ENCODE data around the gene SLC9A3.

Gene SLC9A3

GRCh38 chr5:455806-456205 is 68.4 kb downstream of the SLC9A3 start:
- no peak overlapping the region for H3K27ac Mint-ChIP-seq
- peaks cover 100% of the 10 kb centered on the region for H3K36me3 Mint-ChIP-seq
- H3K4me1 Mint-ChIP-seq: peaks cover 51% of the 10 kb centered on the region
- no peak overlapping the region for H3K4me3 Mint-ChIP-seq
- no peak for ATAC-seq
- H3K9me3 Mint-ChIP-seq: peaks cover 25% of the 10 kb centered on the region
- H3K27me3 Mint-ChIP-seq: no peaks in the 10 kb centered on the region

DNA sequence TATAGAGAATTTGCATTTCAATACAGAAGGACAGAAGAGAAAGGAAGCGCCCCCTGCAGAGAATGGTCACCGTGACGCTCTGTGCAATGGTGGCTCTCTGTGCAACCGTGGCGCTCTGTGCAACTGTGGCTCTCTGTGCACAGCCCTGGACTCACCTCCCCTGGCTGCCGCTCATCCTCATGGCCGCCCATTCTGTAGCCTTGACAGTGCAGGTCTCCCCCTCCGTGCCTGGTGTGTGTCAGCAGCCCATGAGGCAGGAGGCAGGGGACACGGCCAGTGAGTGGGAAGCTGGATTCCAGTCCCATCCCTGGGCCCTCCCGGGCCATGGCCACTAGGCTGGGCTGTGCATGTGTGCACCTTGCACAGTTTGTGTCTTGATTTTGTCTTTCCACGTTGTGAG is 69.3 kb downstream of the SLC9A3 start:
- no peak for ATAC-seq
- H3K36me3 Mint-ChIP-seq: peaks cover 100% of the 10 kb centered on the region
- no peak overlapping the region for H3K27ac Mint-ChIP-seq
- H3K27me3 Mint-ChIP-seq: no peaks in the 10 kb centered on the region
- no peak overlapping the region for H3K4me3 Mint-ChIP-seq
- peaks cover 42% of the 10 kb centered on the region for H3K4me1 Mint-ChIP-seq
- peaks cover 29% of the 10 kb centered on the region for H3K9me3 Mint-ChIP-seq

- Mint-ChIP-seq H3K27me3 (no peaks in the 10 kb centered on the region), H3K9me3 (peaks cover 29% of the 10 kb centered on the region), H3K27ac (no peak overlapping the region), H3K4me1 (peaks cover 32% of the 10 kb centered on the region), H3K36me3 (peaks cover 100% of the 10 kb centered on the region), H3K4me3 (no peak overlapping the region)
- no peak for ATAC-seq
Measured at GRCh38 chr5:453725-454481, 70.3 kb downstream of the SLC9A3 start.

DNA sequence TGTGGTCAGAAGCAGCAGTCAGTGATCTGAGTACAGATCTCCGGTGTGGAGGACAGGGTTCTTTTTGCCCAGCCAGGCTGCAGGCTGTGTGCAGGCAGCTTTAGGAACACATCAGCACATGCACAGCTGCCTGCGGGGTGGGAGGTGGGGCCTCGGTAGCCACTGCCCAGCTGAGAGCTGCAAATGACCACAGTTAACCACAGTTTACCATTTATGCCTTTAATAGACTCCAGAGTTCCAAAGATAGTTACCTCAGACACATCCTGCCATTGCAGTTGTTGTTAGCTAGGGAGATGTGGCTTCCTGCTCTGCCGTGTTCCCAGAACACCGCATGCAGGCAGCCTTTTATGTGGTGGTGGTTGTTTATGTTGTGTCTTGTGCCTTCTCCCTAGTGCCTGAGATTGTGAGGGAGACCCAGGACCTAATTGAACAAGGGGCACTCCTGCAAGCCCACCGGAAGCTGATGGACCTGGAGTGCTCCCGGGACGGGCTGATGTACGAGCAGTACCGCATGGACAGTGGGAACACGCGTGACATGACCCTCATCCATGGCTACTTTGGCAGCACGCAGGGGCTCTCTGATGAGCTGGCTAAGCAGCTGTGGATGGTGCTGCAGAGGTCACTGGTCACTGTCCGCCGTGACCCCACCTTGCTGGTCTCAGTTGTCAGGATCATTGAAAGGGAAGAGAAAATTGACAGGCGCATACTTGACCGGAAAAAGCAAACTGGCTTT is 71.1 kb downstream of the SLC9A3 start:
- Mint-ChIP-seq H3K9me3 (peaks cover 24% of the 10 kb centered on the region), H3K27ac (no peak overlapping the region), H3K4me1 (peaks cover 32% of the 10 kb centered on the region), H3K36me3 (peaks cover 100% of the 10 kb centered on the region), H3K27me3 (no peaks in the 10 kb centered on the region), H3K4me3 (no peak overlapping the region)
- ATAC-seq: no peak

DNA sequence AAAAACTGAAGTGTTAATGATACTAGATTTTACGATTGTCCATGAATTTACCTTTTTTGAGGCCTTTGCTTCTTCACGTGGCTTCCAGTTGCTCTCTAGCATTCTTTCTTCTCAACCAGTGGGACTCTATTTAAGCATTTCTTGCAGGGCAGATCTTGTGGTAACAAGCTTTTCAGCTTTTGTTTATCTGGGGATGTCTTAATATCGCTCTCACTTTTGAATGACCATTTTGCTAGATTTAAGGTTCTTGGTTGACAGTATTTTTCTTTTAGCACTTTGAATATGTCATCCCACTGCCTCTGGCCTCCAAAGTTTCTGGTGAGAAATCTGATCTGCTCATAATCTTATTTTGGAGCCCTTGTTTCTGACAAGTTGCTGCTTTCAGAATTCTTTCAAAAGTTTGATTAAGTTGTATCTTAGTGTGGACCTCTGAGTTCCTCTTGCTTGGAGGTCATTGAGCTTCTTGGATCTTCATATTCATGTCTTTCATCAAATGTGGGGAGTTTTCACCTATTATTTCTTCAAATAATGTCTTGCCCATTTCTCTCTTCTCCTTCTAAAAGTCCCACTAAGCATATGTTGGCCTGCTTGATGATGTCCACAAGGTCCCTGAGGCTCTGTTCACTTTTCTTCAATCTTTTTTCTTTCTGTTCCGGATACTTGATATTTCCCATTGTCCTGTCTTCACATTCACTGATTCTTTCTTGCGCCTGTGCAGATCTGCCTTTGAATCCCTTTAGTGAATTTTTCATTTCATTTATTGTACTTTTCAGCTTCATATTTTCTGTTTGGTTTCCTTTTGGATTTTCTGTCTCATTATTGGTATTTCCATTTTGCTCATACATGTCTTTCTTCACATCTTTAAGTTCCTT is 72.4 kb downstream of the SLC9A3 start:
- H3K27ac Mint-ChIP-seq: no peak overlapping the region
- H3K36me3 Mint-ChIP-seq: peaks cover 100% of the 10 kb centered on the region
- peaks cover 38% of the 10 kb centered on the region for H3K4me1 Mint-ChIP-seq
- H3K4me3 Mint-ChIP-seq: no peak overlapping the region
- ATAC-seq: no peak
- no peaks in the 10 kb centered on the region for H3K27me3 Mint-ChIP-seq
- peaks cover 24% of the 10 kb centered on the region for H3K9me3 Mint-ChIP-seq

DNA sequence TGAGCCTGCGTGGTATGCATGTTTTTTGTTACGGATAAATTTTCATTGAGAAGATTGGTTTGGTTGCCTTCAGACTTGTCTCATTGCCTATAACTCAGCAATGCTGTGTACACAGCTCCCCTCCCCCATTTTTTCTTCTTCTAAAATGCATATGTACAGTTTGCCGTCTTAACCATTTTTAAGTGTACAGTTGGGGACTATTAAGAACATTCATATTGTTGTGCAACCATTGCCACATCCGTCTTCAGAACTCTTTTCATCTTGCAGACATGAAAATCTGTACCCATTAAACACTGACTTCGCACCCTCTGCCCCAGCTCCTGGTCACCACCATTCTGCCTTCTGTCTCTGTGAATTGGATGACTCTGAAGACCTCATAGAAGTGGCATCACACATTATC is 75.1 kb downstream of the SLC9A3 start:
- Mint-ChIP-seq H3K27me3 (no peaks in the 10 kb centered on the region), H3K4me1 (peaks cover 55% of the 10 kb centered on the region), H3K36me3 (peaks cover 94% of the 10 kb centered on the region), H3K27ac (no peak overlapping the region), H3K9me3 (peaks cover 24% of the 10 kb centered on the region), H3K4me3 (no peak overlapping the region)
- ATAC-seq: no peak

GRCh38 chr5:448766-449090 is 75.5 kb downstream of the SLC9A3 start:
- no peaks in the 10 kb centered on the region for H3K27me3 Mint-ChIP-seq
- H3K36me3 Mint-ChIP-seq: peaks cover 91% of the 10 kb centered on the region
- H3K27ac Mint-ChIP-seq: no peak overlapping the region
- H3K9me3 Mint-ChIP-seq: peaks cover 24% of the 10 kb centered on the region
- H3K4me3 Mint-ChIP-seq: no peak overlapping the region
- peaks cover 58% of the 10 kb centered on the region for H3K4me1 Mint-ChIP-seq
- no peak for ATAC-seq

GRCh38 chr5:448061-448765 is 76.0 kb downstream of the SLC9A3 start:
- no peaks in the 10 kb centered on the region for H3K27me3 Mint-ChIP-seq
- peaks cover 57% of the 10 kb centered on the region for H3K4me1 Mint-ChIP-seq
- ATAC-seq: peak; percentile 71
- H3K36me3 Mint-ChIP-seq: peaks cover 86% of the 10 kb centered on the region
- H3K4me3 Mint-ChIP-seq: no peak overlapping the region
- no peak overlapping the region for H3K27ac Mint-ChIP-seq
- H3K9me3 Mint-ChIP-seq: peaks cover 22% of the 10 kb centered on the region

DNA sequence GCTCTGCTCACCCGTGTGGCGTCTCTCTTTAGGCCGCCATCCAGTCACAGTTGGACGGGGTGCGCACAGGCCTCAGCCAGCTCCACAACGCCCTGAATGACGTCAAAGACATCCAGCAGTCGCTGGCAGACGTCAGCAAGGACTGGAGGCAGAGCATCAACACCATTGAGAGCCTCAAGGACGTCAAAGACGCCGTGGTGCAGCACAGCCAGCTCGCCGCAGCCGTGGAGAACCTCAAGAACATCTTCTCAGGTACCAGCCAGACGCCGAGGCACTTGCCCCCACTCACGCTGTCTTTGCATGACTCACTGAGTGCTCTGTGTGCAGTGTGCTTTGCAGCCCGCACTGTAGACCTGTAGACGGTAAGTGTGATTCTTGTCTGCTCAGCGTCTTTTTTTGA is 76.7 kb downstream of the SLC9A3 start:
- Mint-ChIP-seq H3K4me3 (no peak overlapping the region), H3K36me3 (peaks cover 79% of the 10 kb centered on the region), H3K4me1 (peaks cover 58% of the 10 kb centered on the region), H3K27me3 (no peaks in the 10 kb centered on the region), H3K27ac (peak overlapping the region; percentile 28), H3K9me3 (peaks cover 15% of the 10 kb centered on the region)
- no peak for ATAC-seq

GRCh38 chr5:446883-447263 is 77.4 kb downstream of the SLC9A3 start:
- peaks cover 72% of the 10 kb centered on the region for H3K36me3 Mint-ChIP-seq
- ATAC-seq: no peak

DNA sequence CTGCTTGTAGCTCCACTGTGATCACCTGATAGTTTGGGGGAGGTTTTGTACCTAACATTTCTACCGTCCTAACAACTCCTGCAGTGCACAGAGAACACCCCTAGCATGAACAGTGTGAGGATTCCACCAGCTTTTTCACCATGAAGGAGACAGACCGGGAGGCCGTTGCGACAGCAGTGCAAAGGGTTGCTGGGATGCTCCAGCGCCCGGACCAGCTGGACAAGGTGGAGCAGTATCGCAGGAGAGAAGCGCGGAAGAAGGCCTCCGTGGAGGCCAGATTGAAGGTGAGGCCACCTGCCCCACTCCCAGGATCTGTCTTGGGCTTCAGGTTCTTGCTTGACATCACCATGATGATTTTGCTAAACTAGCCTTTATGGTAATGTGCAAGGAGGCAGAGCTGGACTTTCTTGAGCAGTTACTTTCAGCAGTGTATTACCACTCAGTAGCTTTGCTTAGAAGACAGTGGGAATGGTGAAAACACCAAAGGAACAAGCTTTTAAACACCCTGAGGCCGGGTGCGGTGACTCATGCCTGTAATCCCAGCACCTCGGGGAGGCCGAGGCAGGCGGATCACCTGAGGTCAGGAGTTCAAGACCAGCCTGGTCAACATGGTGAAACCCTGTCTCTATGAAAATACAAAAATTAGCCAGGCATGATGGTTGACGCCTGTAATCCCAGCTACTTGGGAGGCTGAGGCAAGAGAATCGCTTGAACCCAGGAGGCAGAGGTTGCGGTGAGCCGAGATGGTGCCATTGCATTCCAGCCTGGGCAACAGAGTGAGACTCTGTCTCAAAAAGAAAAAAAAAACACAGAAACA is 78.0 kb downstream of the SLC9A3 start:
- Mint-ChIP-seq H3K4me3 (no peak overlapping the region), H3K27ac (peak overlapping the region; percentile 28), H3K4me1 (peaks cover 69% of the 10 kb centered on the region), H3K27me3 (no peaks in the 10 kb centered on the region), H3K9me3 (peaks cover 7% of the 10 kb centered on the region), H3K36me3 (peaks cover 66% of the 10 kb centered on the region)
- no peak for ATAC-seq

More at GRCh38 chr5:446883-447263, 77.4 kb downstream of the SLC9A3 start:
- H3K27me3 Mint-ChIP-seq: no peaks in the 10 kb centered on the region
- peak overlapping the region; percentile 28 for H3K27ac Mint-ChIP-seq
- H3K4me3 Mint-ChIP-seq: no peak overlapping the region
- peaks cover 10% of the 10 kb centered on the region for H3K9me3 Mint-ChIP-seq
- H3K4me1 Mint-ChIP-seq: peaks cover 64% of the 10 kb centered on the region

- Mint-ChIP-seq H3K4me1 (peaks cover 76% of the 10 kb centered on the region), H3K36me3 (peaks cover 60% of the 10 kb centered on the region), H3K9me3 (peaks cover 3% of the 10 kb centered on the region), H3K4me3 (no peak overlapping the region), H3K27ac (peak overlapping the region; percentile 21), H3K27me3 (no peaks in the 10 kb centered on the region)
- no peak for ATAC-seq
Measured at GRCh38 chr5:445591-445990, 78.7 kb downstream of the SLC9A3 start.

GRCh38 chr5:444226-444625 is 80.0 kb downstream of the SLC9A3 start:
- no peak for ATAC-seq
- Mint-ChIP-seq H3K27ac (peak overlapping the region; percentile 95), H3K36me3 (peaks cover 46% of the 10 kb centered on the region), H3K27me3 (no peaks in the 10 kb centered on the region), H3K9me3 (no peaks in the 10 kb centered on the region), H3K4me3 (peak overlapping the region; percentile 99), H3K4me1 (peaks cover 89% of the 10 kb centered on the region)

Measured in stimulated activated memory B cell treated with anti-CD40 and anti-IgM and Interleukin-4, amounts not matched to agents 10 μg/mL and 1 μg/mL and 100 μg/mL, for 72 hours (primary cell).